PC-3 (cell line): Measurements from ENCODE around the gene PLEKHS1. TPM values are rescaled to one million over a fixed set of nuclear protein-coding genes. Genes with fewer than 3 reads are reported as not detected.

ENCODE experiments used
- ATAC-seq: fragments of 200-7000 bp; cut with Tn5 transposase; 2 replicates; pipeline ENCODE4 v1.9.1; 2020; ENCODE audit warnings: mild to moderate bottlenecking, moderate library complexity
- BruUV-seq: library from RNA; stranded (reverse); fragments of 400-500 nt; replicated peaks from 2 replicates; lab custom pipeline; 2021; lab: Mats Ljungman, UMichigan
- CTCF ChIA-PET: fragments of 300-600 bp; sonication (Branson Sonifier 250); formaldehyde crosslinking; loops from one replicate; lab custom pipeline; 2022; ENCODE audit warnings: antibody characterized with exemption; lab: Charles Lee
- POLR2A ChIA-PET: fragments of 300-600 bp; sonication (Branson Sonifier 250); formaldehyde crosslinking; loops from one replicate; lab custom pipeline; 2022; ENCODE audit warnings: antibody characterized with exemption; ENCODE audit not compliant: unreplicated experiment; lab: Charles Lee
- DNase-seq: peaks from one replicate; pipeline ENCODE4 v3.0.0-alpha.2; 2015
- H2AFZ ChIP-seq: fragments of 300-600 bp; sonication (generic); 2 replicates; pipeline ENCODE4 v1.6.0; 2016; ENCODE audit warnings: antibody characterized with exemption, low read length
- H3F3A ChIP-seq: fragments of 300-600 bp; sonication (generic); one replicate; pipeline ENCODE4 v1.6.0; 2017; ENCODE audit warnings: antibody characterized with exemption, low read length, control low read depth, mild to moderate bottlenecking; ENCODE audit not compliant: unreplicated experiment
- H3K27ac ChIP-seq: fragments of 300-600 bp; sonication (generic); 2 replicates; pipeline ENCODE4 v1.5.1; 2016; ENCODE audit warnings: mild to moderate bottlenecking, low read length
- H3K27me3 ChIP-seq: fragments of 300-600 bp; sonication (generic); 2 replicates; pipeline ENCODE4 v1.6.1; 2016; ENCODE audit warnings: low read length, mixed read lengths
- H3K36me3 ChIP-seq: fragments of 300-600 bp; sonication (generic); 2 replicates; pipeline ENCODE4 v1.6.1; 2016; ENCODE audit warnings: low read depth, mixed run types, low read length, mixed read lengths
- H3K4me1 ChIP-seq: fragments of 300-600 bp; sonication (generic); 2 replicates; pipeline ENCODE4 v1.5.1; 2016; ENCODE audit warnings: low read length; ENCODE audit not compliant: insufficient read depth
- H3K4me2 ChIP-seq: fragments of 300-600 bp; sonication (generic); 2 replicates; pipeline ENCODE4 v1.6.0; 2016; ENCODE audit warnings: low read length
- H3K4me3 ChIP-seq: fragments of 300-600 bp; sonication (generic); 2 replicates; pipeline ENCODE4 v1.5.1; 2016; ENCODE audit warnings: mild to moderate bottlenecking, low read length, mixed read lengths
- H3K79me2 ChIP-seq: fragments of 300-600 bp; sonication (generic); 2 replicates; pipeline ENCODE4 v1.6.1; 2017; ENCODE audit warnings: low read length, mixed read lengths
- H3K9ac ChIP-seq: fragments of 300-600 bp; sonication (generic); 2 replicates; pipeline ENCODE4 v1.6.0; 2016; ENCODE audit warnings: mild to moderate bottlenecking, low read length
- H3K9me2 ChIP-seq: fragments of 300-600 bp; sonication (generic); replicated peaks from 2 replicates; pipeline ENCODE4 v1.6.1; 2016; ENCODE audit warnings: mixed run types, low read length, mixed read lengths
- H3K9me3 ChIP-seq: fragments of 300-600 bp; sonication (generic); 2 replicates; pipeline ENCODE4 v1.6.1; 2016; ENCODE audit warnings: low read length, mixed read lengths
- H4K20me1 ChIP-seq: fragments of 300-600 bp; sonication (generic); 2 replicates; pipeline ENCODE4 v1.6.1; 2016; ENCODE audit warnings: low read length, mixed read lengths
- EZH2 ChIP-seq: fragments of 300-600 bp; sonication (generic); IDR thresholded peaks from one replicate; pipeline ENCODE4 v1.6.1; 2017; ENCODE audit warnings: antibody characterized with exemption, mild to moderate bottlenecking, low read length; ENCODE audit not compliant: unreplicated experiment
- EZH2phosphoT487 ChIP-seq: fragments of 300-600 bp; sonication (generic); IDR thresholded peaks from 2 replicates; pipeline ENCODE4 v1.6.1; 2018; ENCODE audit warnings: mild to moderate bottlenecking, antibody characterized with exemption, low read length, borderline replicate concordance
- intact Hi-C: fragments of 100-400 bp; cut with micrococcal nuclease; formaldehyde crosslinking; loops from 2 replicates; pipeline ENCODE4 v1.9.0; 2023
- total RNA-seq: library from RNA; depleted of rRNA; stranded (reverse); fragments of >200 nt; gene quantifications from 2 replicates; pipeline ENCODE4 v1.2.3, GENCODE V29; 2014
- TF ChIP-seq, protein P1 (sequence below): fragments of 300-600 bp; sonication (generic); conservative IDR thresholded peaks from 2 replicates; pipeline ENCODE4 v1.5.1; 2017; ENCODE audit warnings: antibody characterized with exemption, low read depth, mild to moderate bottlenecking, low read length

The PLEKHS1 gene
- total RNA-seq, 1 experiment from 2014 or later, result not detected

- DNase-seq (no peak), ATAC-seq (no peak)
- H3F3A ChIP-seq, result no peaks in the 10 kb centered on the region
- no peak overlapping the region for H3K9ac ChIP-seq
- no peaks in the 10 kb centered on the region for H3K9me3 ChIP-seq
- BruUV-seq, result no TSS peak
- no peak overlapping the region for H3K4me2 ChIP-seq
- H3K27ac ChIP-seq, result no peak overlapping the region
- no peaks in the 10 kb centered on the region for H3K79me2 ChIP-seq
- ChIA-PET POLR2A (no interaction called here), CTCF (no interaction called here)
- H4K20me1 ChIP-seq, result no peaks in the 10 kb centered on the region
- no peaks in the 10 kb centered on the region for H3K36me3 ChIP-seq
- intact Hi-C loops, result no loop called here
- no peak overlapping the region for H3K4me3 ChIP-seq
- no peaks in the 10 kb centered on the region for H3K27me3 ChIP-seq
- no peaks in the 10 kb centered on the region for H3K4me1 ChIP-seq
- H3K9me2 ChIP-seq, result no peaks in the 10 kb centered on the region
- TF ChIP-seq, protein P1, sequence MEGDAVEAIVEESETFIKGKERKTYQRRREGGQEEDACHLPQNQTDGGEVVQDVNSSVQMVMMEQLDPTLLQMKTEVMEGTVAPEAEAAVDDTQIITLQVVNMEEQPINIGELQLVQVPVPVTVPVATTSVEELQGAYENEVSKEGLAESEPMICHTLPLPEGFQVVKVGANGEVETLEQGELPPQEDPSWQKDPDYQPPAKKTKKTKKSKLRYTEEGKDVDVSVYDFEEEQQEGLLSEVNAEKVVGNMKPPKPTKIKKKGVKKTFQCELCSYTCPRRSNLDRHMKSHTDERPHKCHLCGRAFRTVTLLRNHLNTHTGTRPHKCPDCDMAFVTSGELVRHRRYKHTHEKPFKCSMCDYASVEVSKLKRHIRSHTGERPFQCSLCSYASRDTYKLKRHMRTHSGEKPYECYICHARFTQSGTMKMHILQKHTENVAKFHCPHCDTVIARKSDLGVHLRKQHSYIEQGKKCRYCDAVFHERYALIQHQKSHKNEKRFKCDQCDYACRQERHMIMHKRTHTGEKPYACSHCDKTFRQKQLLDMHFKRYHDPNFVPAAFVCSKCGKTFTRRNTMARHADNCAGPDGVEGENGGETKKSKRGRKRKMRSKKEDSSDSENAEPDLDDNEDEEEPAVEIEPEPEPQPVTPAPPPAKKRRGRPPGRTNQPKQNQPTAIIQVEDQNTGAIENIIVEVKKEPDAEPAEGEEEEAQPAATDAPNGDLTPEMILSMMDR, result no peak
- TF ChIP-seq EZH2 (no peak), EZH2phosphoT487 (no peak)
- no peak overlapping the region for H2AFZ ChIP-seq
These were observed 29.3 kb downstream of the PLEKHS1 start for GRCh38 chr10:113780681-113781250.

DNA sequence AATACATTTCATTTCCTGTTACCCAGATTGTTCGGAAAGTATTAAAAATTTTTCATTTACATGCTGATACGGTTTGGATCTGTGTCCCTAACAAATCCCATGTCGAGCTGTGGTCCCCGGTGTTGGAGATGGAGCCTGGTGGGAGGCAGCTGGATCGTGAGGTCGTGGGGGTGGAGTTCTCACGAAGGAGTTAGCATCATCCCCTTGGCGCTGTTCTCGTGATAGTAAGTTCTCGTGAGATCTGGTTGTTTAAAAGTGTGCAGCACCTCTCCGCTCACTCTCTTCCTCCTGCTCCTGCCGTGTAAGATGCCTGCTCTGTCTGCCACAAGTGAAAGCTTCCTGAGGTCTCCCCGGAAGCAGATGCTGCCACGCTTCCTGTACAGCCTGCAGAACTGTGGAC, 30.9 kb downstream of the PLEKHS1 start:
- intact Hi-C loops, result no loop called here
- Histone ChIP-seq H3K9ac (no peak overlapping the region), H3F3A (no peaks in the 10 kb centered on the region), H2AFZ (no peak overlapping the region), H4K20me1 (no peaks in the 10 kb centered on the region), H3K4me3 (no peak overlapping the region), H3K9me3 (no peaks in the 10 kb centered on the region), H3K27ac (no peak overlapping the region), H3K4me1 (no peaks in the 10 kb centered on the region), H3K27me3 (no peaks in the 10 kb centered on the region), H3K79me2 (no peaks in the 10 kb centered on the region), H3K9me2 (no peaks in the 10 kb centered on the region), H3K4me2 (no peak overlapping the region), H3K36me3 (no peaks in the 10 kb centered on the region)
- TF ChIP-seq EZH2phosphoT487 (no peak), EZH2 (no peak)
- TF ChIP-seq, protein P1, result no peak
- DNase-seq, result no peak
- ChIA-PET CTCF (no interaction called here), POLR2A (no interaction called here)
- no peak for ATAC-seq
- no TSS peak for BruUV-seq

DNA sequence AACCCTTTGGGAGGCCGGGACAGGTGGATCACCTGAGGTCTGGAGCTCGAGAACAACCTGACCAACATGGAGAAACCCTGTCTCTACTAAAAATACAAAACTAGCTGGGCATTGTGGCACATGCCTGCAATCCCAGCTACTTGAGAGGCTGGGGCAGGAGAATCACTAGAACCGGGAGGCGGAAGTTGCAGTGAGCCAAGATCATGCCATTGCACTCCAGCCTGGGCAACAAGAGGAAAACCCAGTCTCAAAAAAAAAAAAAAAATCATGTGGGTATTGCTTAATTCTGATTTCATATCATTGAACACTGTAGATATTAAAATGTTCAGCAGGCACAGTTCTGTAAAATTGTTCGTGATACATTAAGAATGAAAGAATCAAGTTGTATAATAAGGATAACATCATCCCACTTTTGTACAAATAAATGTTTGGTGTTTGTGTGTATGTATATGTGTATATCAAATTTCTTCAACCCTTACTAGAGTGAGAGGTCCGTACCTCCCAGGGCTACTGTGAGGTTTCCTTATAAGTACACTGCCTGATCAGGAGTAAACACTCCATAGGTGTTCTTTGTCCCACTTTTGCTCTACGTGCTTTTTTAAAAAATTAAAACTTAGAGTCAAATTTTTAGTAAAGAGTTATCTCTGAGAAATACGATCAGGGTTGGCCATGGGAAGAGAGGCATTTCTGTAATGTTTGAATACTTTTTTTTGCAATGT, 31.7 kb downstream of the PLEKHS1 start:
- Histone ChIP-seq H3K4me3 (no peak overlapping the region), H3F3A (no peaks in the 10 kb centered on the region), H3K9ac (no peak overlapping the region), H3K27me3 (no peaks in the 10 kb centered on the region), H2AFZ (no peak overlapping the region), H4K20me1 (no peaks in the 10 kb centered on the region), H3K4me2 (no peak overlapping the region), H3K4me1 (peaks cover under 1% of the 10 kb centered on the region; the same call in 1 of the 2 replicates), H3K9me3 (no peaks in the 10 kb centered on the region), H3K36me3 (no peaks in the 10 kb centered on the region), H3K27ac (no peak overlapping the region), H3K79me2 (no peaks in the 10 kb centered on the region), H3K9me2 (no peaks in the 10 kb centered on the region)
- CTCF ChIA-PET, result no interaction called here
- no TSS peak for BruUV-seq
- no peak for TF ChIP-seq EZH2
- intact Hi-C loops, result no loop called here
- POLR2A ChIA-PET, result no interaction called here
- no peak for ATAC-seq
- no peak for DNase-seq
